Left ventricle myocardium inferior (tissue), 1 donor: Measurements from ENCODE around the gene GRIA1. TPM values are rescaled to one million over a fixed set of nuclear protein-coding genes. Genes with fewer than 3 reads are reported as not detected.

Experiments
- DNase-seq: peaks from one replicate; pipeline ENCODE4 v3.0.0-alpha.2; 2020
- H3K27ac ChIP-seq: fragments of 200-600 bp; replicated peaks from 2 replicates; pipeline ENCODE4 v1.8.0; 2021
- H3K27me3 ChIP-seq: fragments of 200-600 bp; 2 replicates; pipeline ENCODE4 v1.8.0; 2021; ENCODE audit warnings: low read depth
- H3K36me3 ChIP-seq: fragments of 200-600 bp; 2 replicates; pipeline ENCODE4 v1.8.0; 2021
- H3K4me1 ChIP-seq: fragments of 200-600 bp; 2 replicates; pipeline ENCODE4 v1.8.0; 2021
- H3K4me3 ChIP-seq: fragments of 200-600 bp; 2 replicates; pipeline ENCODE4 v1.8.0; 2021; ENCODE audit warnings: mild to moderate bottlenecking, moderate library complexity
- H3K9me3 ChIP-seq: fragments of 200-600 bp; replicated peaks from 2 replicates; pipeline ENCODE4 v1.8.0; 2021
- intact Hi-C: fragments of 100-400 bp; cut with micrococcal nuclease; formaldehyde crosslinking; loops from one replicate; pipeline ENCODE4 v1.11.0; 2022
- total RNA-seq: library from RNA; stranded (reverse); fragmentation: NEBNext Ultra II Directional; extraction: Animal tissue kit (Norgen Biotek cat#: 25700); gene quantifications from one replicate; pipeline ENCODE4 v1.2.1, GENCODE V29; 2021
- TF ChIP-seq, protein P1 (sequence below): fragments of 200-600 bp; IDR thresholded peaks from 2 replicates; pipeline ENCODE4 v1.8.0; 2021; ENCODE audit warnings: antibody characterized with exemption, mild to moderate bottlenecking, borderline replicate concordance
- donor health status: DM: no; HTN: yes; CAD: no; lungs with severe emphysema.

The GRIA1 gene
- total RNA-seq, 1 donor from 2014 or later = 0.14 TPM

DNA sequence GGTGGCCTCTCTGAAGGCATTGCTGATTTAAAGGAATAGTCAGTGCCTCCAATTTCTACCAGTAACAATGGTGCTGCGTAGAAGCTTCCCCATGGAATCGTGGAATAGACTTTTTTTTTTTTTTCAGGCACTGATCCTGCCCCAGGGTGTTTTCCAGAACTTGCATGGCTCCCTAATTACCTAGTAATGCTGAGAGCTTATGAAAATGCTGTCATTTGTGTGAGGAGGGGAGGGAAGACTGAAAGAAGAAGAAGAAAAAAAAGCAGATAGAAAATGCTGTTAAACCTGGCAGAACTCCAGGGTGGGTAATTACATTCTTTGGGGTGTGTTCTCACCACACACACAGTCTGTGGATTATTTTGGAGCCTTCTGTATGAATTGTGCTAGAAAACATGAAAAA, 4.8 kb upstream of the GRIA1 start:
- Histone ChIP-seq H3K9me3 (no peaks in the 10 kb centered on the region), H3K4me1 (peaks cover 4% of the 10 kb centered on the region), H3K4me3 (no peak overlapping the region), H3K27ac (no peak overlapping the region), H3K36me3 (no peaks in the 10 kb centered on the region), H3K27me3 (peaks cover 22% of the 10 kb centered on the region)
- no peak for DNase-seq
- TF ChIP-seq, protein P1, sequence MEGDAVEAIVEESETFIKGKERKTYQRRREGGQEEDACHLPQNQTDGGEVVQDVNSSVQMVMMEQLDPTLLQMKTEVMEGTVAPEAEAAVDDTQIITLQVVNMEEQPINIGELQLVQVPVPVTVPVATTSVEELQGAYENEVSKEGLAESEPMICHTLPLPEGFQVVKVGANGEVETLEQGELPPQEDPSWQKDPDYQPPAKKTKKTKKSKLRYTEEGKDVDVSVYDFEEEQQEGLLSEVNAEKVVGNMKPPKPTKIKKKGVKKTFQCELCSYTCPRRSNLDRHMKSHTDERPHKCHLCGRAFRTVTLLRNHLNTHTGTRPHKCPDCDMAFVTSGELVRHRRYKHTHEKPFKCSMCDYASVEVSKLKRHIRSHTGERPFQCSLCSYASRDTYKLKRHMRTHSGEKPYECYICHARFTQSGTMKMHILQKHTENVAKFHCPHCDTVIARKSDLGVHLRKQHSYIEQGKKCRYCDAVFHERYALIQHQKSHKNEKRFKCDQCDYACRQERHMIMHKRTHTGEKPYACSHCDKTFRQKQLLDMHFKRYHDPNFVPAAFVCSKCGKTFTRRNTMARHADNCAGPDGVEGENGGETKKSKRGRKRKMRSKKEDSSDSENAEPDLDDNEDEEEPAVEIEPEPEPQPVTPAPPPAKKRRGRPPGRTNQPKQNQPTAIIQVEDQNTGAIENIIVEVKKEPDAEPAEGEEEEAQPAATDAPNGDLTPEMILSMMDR = no peak
- intact Hi-C loops = no loop called here

DNA sequence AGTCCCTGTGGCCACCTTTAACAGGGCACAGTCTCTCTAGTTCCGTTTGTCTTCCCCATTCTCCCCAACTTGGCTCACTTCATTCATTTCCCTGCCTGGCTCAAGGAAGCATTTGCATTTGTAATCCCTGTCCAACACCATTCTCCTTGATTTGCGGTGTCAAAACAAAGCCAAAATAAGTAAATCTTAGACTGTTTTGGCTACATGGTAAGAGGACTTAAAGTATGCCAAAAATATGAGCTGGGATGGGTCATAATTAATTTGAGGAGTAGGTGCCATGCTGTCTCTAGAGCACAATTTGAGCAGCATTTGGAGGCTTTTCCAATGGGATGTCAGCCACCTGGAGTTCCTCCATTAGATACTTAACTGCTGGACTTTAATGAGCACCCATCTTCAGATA, 3.7 kb upstream of the GRIA1 start:
- Histone ChIP-seq H3K9me3 (no peaks in the 10 kb centered on the region), H3K36me3 (no peaks in the 10 kb centered on the region), H3K4me1 (peaks cover 7% of the 10 kb centered on the region), H3K27me3 (peaks cover 34% of the 10 kb centered on the region), H3K4me3 (no peak overlapping the region), H3K27ac (no peak overlapping the region)
- DNase-seq = no peak
- TF ChIP-seq, protein P1 = no peak
- intact Hi-C loops = no loop called here

DNA sequence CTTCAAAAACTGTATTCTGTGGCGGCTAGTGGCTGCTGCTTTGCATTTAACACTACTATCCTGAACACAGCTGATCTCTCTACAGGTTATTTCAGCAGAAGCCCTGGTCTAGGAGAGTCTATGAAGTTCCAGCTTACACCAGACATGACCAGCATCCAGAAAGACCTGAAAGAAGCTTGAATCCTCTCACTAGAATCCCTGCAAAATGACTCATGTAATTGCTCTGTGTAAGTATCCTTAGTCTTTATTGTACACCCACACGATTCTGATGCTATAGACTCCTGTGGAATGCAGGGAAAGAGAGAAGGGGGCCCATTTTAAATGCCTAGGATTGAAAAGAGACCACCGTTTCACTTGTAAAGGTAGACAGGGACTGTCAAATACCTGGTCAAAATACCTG, 859 bp upstream of the GRIA1 start:
- H3K27me3 ChIP-seq = peaks cover 62% of the 10 kb centered on the region
- no peak overlapping the region for H3K4me3 ChIP-seq
- H3K4me1 ChIP-seq = peaks cover 7% of the 10 kb centered on the region
- TF ChIP-seq, protein P1 = no peak
- intact Hi-C loops = no loop called here
- H3K36me3 ChIP-seq = no peaks in the 10 kb centered on the region
- H3K27ac ChIP-seq = no peak overlapping the region
- H3K9me3 ChIP-seq = no peaks in the 10 kb centered on the region
- DNase-seq = no peak

DNA sequence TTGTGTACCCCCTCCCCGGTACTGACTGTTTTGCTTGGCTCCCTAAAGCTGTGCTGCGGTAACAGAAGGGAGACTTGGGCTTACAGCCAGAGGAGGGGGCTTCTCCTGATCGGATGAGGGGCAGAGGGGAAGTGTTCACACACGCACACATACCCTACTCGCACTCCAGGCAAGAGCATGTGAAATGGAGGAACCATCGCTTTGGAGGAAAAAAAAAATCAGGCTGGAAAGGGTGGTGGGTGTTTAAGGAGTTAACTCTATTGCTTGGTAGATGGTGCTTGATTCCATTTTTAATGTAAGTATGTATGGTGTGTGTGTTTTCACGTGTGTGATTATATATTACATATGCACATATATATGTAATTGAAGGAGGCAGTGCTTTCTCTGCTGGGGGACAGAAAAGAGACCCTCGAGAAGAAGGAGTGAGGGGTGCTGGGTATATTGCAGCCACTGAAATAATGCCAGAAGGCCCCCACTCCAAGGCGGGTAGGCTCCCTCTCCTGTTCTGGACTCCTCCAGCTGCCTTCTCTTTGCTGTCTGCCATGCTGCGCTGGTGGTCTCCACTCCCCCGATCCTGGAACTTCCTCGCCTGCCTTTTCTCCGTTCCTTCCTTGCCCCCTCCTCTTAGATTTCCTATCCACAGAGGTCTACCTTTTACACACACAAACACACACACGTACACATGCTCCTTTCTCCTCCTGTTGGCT, 721 bp downstream of the GRIA1 start:
- intact Hi-C loops = no loop called here
- Histone ChIP-seq H3K9me3 (no peaks in the 10 kb centered on the region), H3K4me3 (peak overlapping the region; percentile 41), H3K4me1 (peaks cover 7% of the 10 kb centered on the region), H3K27ac (no peak overlapping the region), H3K27me3 (peaks cover 67% of the 10 kb centered on the region), H3K36me3 (no peaks in the 10 kb centered on the region)
- DNase-seq = no peak
- TF ChIP-seq, protein P1 = no peak

DNA sequence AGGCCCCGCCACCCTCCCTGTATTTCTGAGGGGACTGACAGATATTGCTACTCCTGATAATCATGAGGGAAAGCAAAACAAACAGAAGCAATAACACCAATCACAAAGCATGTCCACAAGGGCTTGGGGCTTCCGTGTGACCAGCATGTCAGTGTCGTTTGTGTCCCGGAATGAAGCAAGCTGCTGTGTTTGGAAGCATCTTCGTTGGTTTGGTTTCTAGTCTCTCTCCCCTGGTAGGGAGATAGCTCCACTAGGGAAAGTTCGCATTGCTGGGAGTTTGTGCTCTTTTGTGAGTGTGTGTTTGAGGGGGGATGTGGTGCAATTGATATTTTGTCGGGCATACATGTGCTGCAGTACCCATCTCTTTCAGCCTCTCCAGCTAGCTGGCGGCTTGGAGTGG, 1.4 kb downstream of the GRIA1 start:
- Histone ChIP-seq H3K36me3 (no peaks in the 10 kb centered on the region), H3K4me1 (peaks cover 7% of the 10 kb centered on the region), H3K27ac (no peak overlapping the region), H3K27me3 (peaks cover 67% of the 10 kb centered on the region), H3K9me3 (no peaks in the 10 kb centered on the region), H3K4me3 (no peak overlapping the region)
- DNase-seq = no peak
- intact Hi-C loops = no loop called here
- TF ChIP-seq, protein P1 = no peak
